NCI-H460 (cell line): ENCODE results near the gene TTC16. TPM values are rescaled to one million over a fixed set of nuclear protein-coding genes. Genes with fewer than 3 reads are reported as not detected.
"Not testable (repeated sequence)": the region's sequence is repeated elsewhere in the genome, so short reads cannot be mapped to it uniquely, and the experiment has no call there.

Experiments used
- DNase-seq: peaks from one replicate; pipeline ENCODE4 v3.0.0-alpha.2; 2016; ENCODE audit warnings: low read depth; ENCODE audit errors: extremely low read depth
- total RNA-seq: library from RNA; depleted of rRNA; stranded (reverse); fragments of >200 nt; shearing (Covaris generic); gene quantifications from 2 replicates; pipeline ENCODE4 v1.2.3, GENCODE V29; 2014; rRNA removed

Gene TTC16
- total RNA-seq, 1 experiment from 2014 or later, result not detected

- DNase-seq, result no peak
These were observed 64.4 kb downstream of the TTC16 start for GRCh38 chr9:127780126-127780885.

- DNase-seq, result not testable (repeated sequence)
These were observed 65.0 kb downstream of the TTC16 start for GRCh38 chr9:127780909-127781308.

Other genes starting within 250 kb of the TTC16 start
- gene STXBP1, start 103.8 kb upstream of the TTC16 start, total RNA-seq, result 8.4 and 10.2 TPM in 2 replicates
- not detected in 2 replicates for gene CFAP157, start 9.1 kb upstream of the TTC16 start, total RNA-seq
- gene PTRH1, start 416 bp upstream of the TTC16 start, total RNA-seq, result 12.1 and 13.8 TPM in 2 replicates
- gene TOR2A, start 19.2 kb downstream of the TTC16 start, total RNA-seq, result 8.9 and 10.5 TPM in 2 replicates
- gene SH2D3C, start 62.6 kb downstream of the TTC16 start, total RNA-seq, result 0.12 and 0.57 TPM in 2 replicates
- gene CDK9, start 70.0 kb downstream of the TTC16 start, total RNA-seq, result 16.7 and 23.1 TPM in 2 replicates
- gene FPGS, start 86.8 kb downstream of the TTC16 start, total RNA-seq, result 23.9 and 27.5 TPM in 2 replicates
- gene ENG, start 138.6 kb downstream of the TTC16 start, total RNA-seq, result 11.5 and 12.9 TPM in 2 replicates
- 36.9 and 41.9 TPM in 2 replicates for gene AK1, start 161.6 kb downstream of the TTC16 start, total RNA-seq
- gene ST6GALNAC6, start 183.5 kb downstream of the TTC16 start, total RNA-seq, result 6.5 and 12.8 TPM in 2 replicates
- 33.3 and 36.2 TPM in 2 replicates for gene ST6GALNAC4, start 201.0 kb downstream of the TTC16 start, total RNA-seq
- gene PIP5KL1, start 214.7 kb downstream of the TTC16 start, total RNA-seq, result 2.8 and 4.5 TPM in 2 replicates
- 31.1 and 39.5 TPM in 2 replicates for gene DPM2, start 221.8 kb downstream of the TTC16 start, total RNA-seq